ENCODE data around the gene HSPB7. TPM values are rescaled to one million over a fixed set of nuclear protein-coding genes. Genes with fewer than 3 reads are reported as not detected.
A peak's percentile ranks its signal among the peaks of the same experiment; 100 is the strongest.

Gene HSPB7
- total and polyA plus RNA-seq, 12 donors = 13.4 to 633 (median 85.1) TPM

DNA sequence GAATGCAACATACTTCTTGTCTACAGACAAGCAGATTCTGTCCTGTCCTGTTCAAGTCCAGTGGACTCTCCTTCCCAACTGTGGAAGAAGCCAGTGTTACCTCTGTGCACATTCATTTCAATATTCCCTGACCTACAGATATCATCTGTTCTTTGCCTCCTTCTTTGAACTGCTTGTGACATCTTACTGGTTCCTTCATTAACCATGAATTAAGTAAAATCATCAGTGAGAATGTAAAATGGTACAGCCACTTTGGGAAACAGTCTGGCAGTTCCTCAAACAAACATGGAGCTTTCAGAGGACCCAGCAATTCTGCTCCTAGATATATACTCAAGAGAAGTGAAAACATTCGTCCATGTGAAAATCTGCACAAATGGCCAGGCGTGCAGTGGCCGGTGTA is 7.0 kb downstream of the HSPB7 start:
- H3K4me3 ChIP-seq = no peak overlapping the region
- DNase-seq = no peak
- no peaks in the 10 kb centered on the region for H3K36me3 ChIP-seq (replicated peaks in 1 of 2)
- H3K4me1 ChIP-seq (replicated peaks in 1 of 2) = peaks cover 37 to 38% of the 10 kb centered on the region in 2 donors
- intact Hi-C loops (cut with DNase I) = loop anchor here in 1 of 2 donors (5.0 to 10.0 kb wide), 2 partner anchors 46 to 174 kb away; no protein-coding TSS in a partner anchor
- TF ChIP-seq, protein P1, sequence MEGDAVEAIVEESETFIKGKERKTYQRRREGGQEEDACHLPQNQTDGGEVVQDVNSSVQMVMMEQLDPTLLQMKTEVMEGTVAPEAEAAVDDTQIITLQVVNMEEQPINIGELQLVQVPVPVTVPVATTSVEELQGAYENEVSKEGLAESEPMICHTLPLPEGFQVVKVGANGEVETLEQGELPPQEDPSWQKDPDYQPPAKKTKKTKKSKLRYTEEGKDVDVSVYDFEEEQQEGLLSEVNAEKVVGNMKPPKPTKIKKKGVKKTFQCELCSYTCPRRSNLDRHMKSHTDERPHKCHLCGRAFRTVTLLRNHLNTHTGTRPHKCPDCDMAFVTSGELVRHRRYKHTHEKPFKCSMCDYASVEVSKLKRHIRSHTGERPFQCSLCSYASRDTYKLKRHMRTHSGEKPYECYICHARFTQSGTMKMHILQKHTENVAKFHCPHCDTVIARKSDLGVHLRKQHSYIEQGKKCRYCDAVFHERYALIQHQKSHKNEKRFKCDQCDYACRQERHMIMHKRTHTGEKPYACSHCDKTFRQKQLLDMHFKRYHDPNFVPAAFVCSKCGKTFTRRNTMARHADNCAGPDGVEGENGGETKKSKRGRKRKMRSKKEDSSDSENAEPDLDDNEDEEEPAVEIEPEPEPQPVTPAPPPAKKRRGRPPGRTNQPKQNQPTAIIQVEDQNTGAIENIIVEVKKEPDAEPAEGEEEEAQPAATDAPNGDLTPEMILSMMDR (IDR thresholded peaks at IDR 0.05) = no peak
- no peak for TF ChIP-seq POLR2A (IDR thresholded peaks at IDR 0.05)
- WGBS, 4 donors = 94 to 97% (median 95%) methylated on average over 3 of the region's 3 CpGs
- H3K27me3 ChIP-seq = no peaks in the 10 kb centered on the region
- no peak overlapping the region for H3K27ac ChIP-seq
- no peaks in the 10 kb centered on the region for H3K9me3 ChIP-seq (replicated peaks in 1 of 3)

DNA sequence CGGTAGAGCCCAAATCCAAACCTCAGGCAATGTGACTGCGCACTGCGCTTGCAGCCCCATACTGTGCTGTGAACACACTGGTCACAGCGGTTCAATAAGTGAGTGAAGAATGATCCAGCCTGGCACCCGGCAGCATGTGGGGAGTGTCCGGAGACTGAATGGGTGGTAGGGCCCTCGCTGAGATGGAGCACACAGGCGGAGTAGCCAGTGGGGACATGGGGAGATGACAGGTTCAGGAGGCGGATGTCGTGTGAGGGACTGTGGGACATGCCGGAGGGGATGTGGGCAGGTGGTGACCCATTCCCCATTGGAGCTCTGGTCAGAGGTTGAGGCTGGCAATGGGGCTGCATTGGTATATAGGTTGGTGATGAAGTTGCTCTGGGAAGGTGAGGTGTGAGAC is 8.2 kb downstream of the HSPB7 start:
- Histone ChIP-seq H3K4me1 (replicated peaks in 1 of 2) (peaks cover 26% of the 10 kb centered on the region in 2 donors), H3K27ac (no peak overlapping the region), H3K36me3 (replicated peaks in 1 of 2) (no peaks in the 10 kb centered on the region), H3K4me3 (no peak overlapping the region), H3K27me3 (no peaks in the 10 kb centered on the region), H3K9me3 (replicated peaks in 1 of 3) (no peaks in the 10 kb centered on the region)
- TF ChIP-seq POLR2A (IDR thresholded peaks at IDR 0.05) = no peak
- TF ChIP-seq, protein P1 (IDR thresholded peaks at IDR 0.05) = no peak
- 79 to 87% (median 83%) methylated on average over 8 to 11 of the region's 11 CpGs for WGBS, 4 donors
- intact Hi-C loops (cut with DNase I) = loop anchor here (5.0 to 10.0 kb wide), 4 partner anchors 38 to 175 kb away; no protein-coding TSS in a partner anchor
- no peak for DNase-seq

DNA sequence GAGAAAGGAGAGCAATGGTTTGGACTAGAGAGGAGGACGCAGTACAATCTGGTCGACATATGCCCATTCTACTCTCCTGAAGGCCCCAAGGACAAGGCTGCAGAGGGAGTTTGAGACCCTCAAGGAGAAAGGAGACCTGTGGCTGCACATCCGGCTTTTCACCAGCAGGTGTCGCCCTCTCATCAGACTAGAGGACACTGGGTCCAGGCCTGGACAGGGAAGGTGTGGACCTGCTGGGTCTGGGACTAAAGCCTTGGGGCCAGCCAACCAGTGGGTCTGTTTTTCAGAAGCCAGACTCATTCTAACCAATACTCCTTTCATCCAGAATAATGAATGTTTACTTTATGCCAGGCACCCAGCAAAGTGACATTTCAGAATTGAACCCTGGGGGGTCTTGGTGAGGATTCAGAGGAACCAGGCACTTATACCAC is 8.8 kb downstream of the HSPB7 start:
- Histone ChIP-seq H3K9me3 (replicated peaks in 1 of 3) (no peaks in the 10 kb centered on the region), H3K27ac (no peak overlapping the region), H3K4me1 (replicated peaks in 1 of 2) (peaks cover 19 to 20% of the 10 kb centered on the region in 2 donors), H3K36me3 (replicated peaks in 1 of 2) (no peaks in the 10 kb centered on the region), H3K27me3 (no peaks in the 10 kb centered on the region), H3K4me3 (no peak overlapping the region)
- 0 to 3% (median 1%) methylated on average over 3 to 4 of the region's 4 CpGs for WGBS, 4 donors
- TF ChIP-seq POLR2A (IDR thresholded peaks at IDR 0.05) = no peak
- TF ChIP-seq, protein P1 (IDR thresholded peaks at IDR 0.05) = peak; percentile 97 to 98 (median 97)
- intact Hi-C loops (cut with DNase I) = loop anchor here (5.0 to 10.0 kb wide), 2 partner anchors 38 to 46 kb away; no protein-coding TSS in a partner anchor
- peak; percentile 80 to 94 (median 86) for DNase-seq

DNA sequence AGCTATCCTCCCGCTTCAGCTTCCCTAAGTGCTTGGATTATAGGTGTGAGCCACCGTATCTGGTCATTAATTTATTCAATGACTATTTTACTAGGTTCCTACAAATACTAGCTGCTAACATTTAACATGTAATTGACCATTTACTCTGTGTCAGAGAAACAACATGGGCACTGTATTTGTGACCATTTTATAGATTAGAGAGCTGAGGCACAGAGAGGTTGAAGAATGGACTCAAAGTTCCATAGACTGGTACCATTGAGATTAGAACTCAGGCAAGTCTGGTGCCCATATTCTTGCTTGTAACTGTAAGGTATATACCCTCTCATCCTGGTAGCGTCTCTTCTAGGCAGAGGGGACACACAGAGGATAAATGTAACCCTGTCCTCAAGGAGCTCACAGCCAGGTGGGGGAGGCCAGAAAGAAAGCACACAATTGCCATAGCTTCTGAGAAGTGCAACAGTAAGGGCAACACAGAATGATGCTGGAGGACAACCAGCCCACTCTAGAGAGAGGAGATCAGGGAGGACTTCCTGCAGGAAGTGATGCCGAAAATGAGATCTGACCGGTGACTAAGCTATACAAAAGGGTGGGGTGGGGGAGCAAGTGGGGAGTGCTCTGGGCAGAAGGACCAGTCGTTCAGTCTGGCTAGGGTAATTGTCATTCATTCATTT is 10.0 kb downstream of the HSPB7 start:
- 59 to 76% (median 72%) methylated on average over 6 of the region's 6 CpGs for WGBS, 4 donors

More for the DNA sequence above, 10.0 kb downstream of the HSPB7 start:
- intact Hi-C loops (cut with DNase I) = loop anchor here (5.0 to 10.0 kb wide), 2 partner anchors 39 to 47 kb away; no protein-coding TSS in a partner anchor
- TF ChIP-seq POLR2A (IDR thresholded peaks at IDR 0.05) = no peak
- TF ChIP-seq, protein P1 (IDR thresholded peaks at IDR 0.05) = no peak
- H3K36me3 ChIP-seq (replicated peaks in 1 of 2) = no peaks in the 10 kb centered on the region
- peaks cover 7% of the 10 kb centered on the region in 2 donors for H3K4me1 ChIP-seq (replicated peaks in 1 of 2)
- H3K4me3 ChIP-seq = no peak overlapping the region
- no peaks in the 10 kb centered on the region for H3K27me3 ChIP-seq
- no peak overlapping the region for H3K27ac ChIP-seq
- H3K9me3 ChIP-seq (replicated peaks in 1 of 3) = no peaks in the 10 kb centered on the region
- DNase-seq = peak in 1 of 7 donors; percentile 12
